GM21390 (cell line): ENCODE results near the gene LRRC2.
"Not testable (repeated sequence)": the region's sequence is repeated elsewhere in the genome, so short reads cannot be mapped to it uniquely, and the experiment has no call there.

Experiments used
- ATAC-seq: cut with Tn5 transposase; IDR thresholded peaks from one replicate; pipeline ENCODE4 v1.9.1; 2021; ENCODE audit not compliant: unreplicated experiment

LRRC2 gene, protein sequence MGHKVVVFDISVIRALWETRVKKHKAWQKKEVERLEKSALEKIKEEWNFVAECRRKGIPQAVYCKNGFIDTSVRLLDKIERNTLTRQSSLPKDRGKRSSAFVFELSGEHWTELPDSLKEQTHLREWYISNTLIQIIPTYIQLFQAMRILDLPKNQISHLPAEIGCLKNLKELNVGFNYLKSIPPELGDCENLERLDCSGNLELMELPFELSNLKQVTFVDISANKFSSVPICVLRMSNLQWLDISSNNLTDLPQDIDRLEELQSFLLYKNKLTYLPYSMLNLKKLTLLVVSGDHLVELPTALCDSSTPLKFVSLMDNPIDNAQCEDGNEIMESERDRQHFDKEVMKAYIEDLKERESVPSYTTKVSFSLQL

DNA sequence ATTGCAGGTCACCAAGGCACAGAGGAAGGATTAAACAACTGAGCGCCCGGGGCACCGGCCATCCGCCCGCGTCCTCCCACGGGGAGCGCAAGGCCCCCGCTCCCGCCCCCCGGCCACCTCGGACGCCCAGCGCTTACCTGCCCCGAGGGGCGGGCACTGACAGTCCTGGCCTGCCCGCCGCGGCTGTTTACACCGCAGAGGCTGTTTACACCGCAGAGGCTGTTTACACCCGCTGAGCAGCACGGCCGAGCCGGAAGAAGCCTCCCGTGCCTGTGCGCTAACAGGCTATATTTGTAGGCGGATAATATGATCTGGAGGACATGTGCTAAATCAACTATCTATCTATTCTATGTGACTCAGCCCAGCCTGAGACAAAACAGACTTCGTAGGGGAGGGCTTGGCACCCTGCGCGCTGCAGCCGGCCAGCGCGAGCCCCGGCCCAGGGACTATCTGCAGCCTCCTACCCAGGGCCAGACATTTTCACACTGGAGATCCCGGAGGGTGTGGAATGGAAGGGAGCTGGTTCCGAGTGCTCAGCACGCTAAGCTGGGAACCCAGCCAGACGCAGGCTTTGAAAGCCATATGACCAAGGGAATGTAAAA is at the start of gene LRRC2:
TSS of gene LRRC2 (minus strand) at position 263 of the 602 bp plus-strand sequence. CDS start 14,711 bp downstream, outside the sequence.
- ATAC-seq, result no peak

GRCh38 chr3:46615050-46615775 is 49.1 kb upstream of the LRRC2 start:
- no peak for ATAC-seq

GRCh38 chr3:46614431-46614830 is 48.3 kb upstream of the LRRC2 start:
- ATAC-seq, result no peak

DNA sequence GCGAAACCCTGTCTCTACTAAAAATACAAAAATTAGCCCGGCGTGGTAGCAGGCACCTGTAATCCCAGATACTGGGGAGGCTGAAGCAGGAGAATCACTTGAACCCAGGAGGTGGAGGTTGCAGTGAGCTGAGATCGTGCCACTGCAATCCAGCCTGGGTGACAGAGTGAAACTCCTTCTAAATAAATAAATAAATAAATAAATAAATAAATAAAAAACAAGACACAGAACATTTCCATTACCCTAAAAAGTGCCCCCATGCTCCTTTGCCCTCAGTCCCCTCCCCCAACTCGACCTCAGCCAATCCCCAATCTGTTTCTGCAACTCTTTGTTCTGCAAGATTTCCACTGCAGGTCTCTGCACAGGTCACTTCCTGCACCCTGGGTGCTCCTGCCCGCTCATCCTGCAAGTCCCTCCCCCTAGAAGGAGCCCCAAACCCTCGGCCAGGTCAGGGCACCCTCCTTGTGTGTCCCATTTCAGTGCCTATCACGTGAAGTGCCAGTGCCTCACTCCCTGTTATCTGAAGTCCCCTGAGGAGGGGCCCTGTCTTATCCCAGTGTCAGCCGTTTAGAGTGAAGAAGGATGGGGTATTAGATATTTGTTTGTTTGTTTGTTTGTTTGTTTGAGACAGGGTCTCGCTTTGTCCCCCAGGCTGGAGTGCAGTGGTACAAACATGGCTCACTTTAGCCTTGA is 47.4 kb upstream of the LRRC2 start:
- ATAC-seq, result no peak

- no peak for ATAC-seq
These were observed 46.2 kb upstream of the LRRC2 start, which contains the start of gene FAM240A for GRCh38 chr3:46612324-46612723. FAM240A (plus strand) TSS chr3:46612525; CDS start chr3:46612684, 159 bp downstream.

DNA sequence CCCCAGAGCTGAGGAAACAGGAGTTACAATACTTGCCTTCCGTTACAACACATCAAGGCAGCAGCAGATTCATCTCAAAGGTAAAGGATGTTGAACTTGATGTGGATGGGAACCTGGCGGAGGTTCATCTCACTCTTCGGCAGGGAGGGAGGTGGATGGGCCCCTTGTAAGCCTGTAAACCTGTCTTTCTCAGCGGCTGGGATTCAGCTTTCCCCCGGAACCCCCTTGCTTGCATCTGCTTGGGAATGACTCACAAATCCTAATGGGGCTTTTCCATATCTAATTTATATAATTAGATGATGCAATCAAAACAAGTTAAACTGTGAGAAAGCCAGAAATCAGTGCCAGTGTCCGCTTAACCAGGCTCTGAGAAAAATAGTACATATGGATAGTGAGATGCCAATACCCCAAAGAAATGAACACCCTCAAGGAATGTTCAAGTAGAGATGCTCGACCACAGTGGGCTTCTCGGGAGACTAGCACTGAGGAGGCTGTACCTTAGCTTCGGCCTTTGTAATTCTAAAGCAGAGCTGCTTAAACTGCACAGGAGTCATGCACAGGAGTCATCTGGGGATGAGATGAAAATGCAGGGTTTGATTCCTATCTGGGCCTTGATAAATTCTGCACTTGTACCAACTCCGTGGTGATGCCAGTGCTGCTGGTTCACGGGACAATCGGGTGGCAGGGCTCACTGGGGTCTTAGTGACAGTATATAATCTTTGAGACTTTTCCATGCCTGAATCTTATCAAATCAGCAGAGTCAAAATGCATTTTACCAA is 44.0 kb upstream of the LRRC2 start:
- no peak for ATAC-seq

GRCh38 chr3:46609212-46609721 is 43.2 kb upstream of the LRRC2 start:
- no peak for ATAC-seq

- ATAC-seq, result no peak
These were observed 41.5 kb upstream of the LRRC2 start for GRCh38 chr3:46607603-46608028.

GRCh38 chr3:46604127-46604526 is 38.0 kb upstream of the LRRC2 start:
- no peak for ATAC-seq

- no peak for ATAC-seq
These were observed 37.4 kb upstream of the LRRC2 start for GRCh38 chr3:46603446-46604046.

DNA sequence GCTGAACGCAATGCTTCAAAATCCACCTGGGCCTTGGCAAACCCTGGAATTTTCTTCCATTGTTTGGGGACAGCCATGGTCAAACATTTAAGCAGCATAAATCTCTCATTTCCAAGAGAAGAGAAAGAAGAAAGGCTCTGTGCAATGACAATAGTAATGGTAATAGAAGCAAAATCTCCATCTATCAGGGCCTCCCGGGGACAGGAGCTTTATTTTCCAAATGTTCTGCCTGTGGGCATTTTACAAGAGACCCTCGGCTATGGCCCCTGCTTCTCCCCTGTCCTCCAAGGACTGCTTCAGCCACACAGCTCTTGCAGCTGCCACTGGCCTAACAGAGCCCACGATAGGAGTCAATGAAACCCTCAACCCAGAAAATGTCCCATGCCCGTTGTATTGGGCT is 33.5 kb upstream of the LRRC2 start:
- no peak for ATAC-seq

GRCh38 chr3:46595819-46596314 is 29.8 kb upstream of the LRRC2 start:
- ATAC-seq, result no peak

GRCh38 chr3:46594723-46595122 is 28.6 kb upstream of the LRRC2 start:
- ATAC-seq, result no peak

DNA sequence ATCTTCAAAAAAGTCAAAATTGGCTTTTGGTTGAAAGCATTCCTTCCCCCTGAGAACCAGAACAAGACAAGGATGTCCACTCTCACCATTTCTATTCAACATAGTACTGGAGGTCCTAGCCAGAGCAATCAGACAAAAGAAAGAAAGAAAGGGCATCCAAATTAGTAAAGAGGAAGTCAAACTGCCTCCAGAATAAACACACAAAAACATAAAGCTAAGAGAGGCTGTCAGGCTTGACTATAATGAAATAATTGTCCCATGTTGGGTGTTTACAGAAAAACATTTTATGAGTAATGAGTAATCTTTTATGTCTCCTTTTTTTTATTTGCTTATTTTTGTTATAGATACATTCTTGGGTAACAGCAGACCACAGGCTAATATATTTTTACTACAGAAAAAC is 27.9 kb upstream of the LRRC2 start:
- ATAC-seq, result no peak

- no peak for ATAC-seq
These were observed 27.3 kb upstream of the LRRC2 start for GRCh38 chr3:46593274-46593862.

DNA sequence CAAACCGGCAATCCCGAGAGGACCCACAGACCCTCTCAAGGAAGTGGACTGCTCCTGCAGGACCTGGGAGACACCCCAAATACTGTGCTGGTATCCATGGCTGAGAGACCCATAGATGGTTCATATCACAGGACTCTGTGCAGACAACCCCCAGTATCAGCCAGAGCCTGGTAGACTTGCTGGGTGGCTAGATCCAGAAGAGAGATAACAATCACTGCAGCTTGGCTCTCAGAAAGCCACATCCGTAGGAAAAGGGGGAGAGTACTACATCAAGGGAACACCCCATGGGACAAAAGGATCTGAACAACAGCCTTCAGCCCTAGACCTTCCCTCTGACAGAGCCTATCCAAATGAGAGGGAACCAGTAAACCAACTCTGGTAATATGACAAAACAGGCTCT is 21.2 kb upstream of the LRRC2 start:
- not testable (repeated sequence) for ATAC-seq

- no peak for ATAC-seq
These were observed 20.7 kb upstream of the LRRC2 start for GRCh38 chr3:46586738-46587246.

GRCh38 chr3:46585799-46586693 is 19.9 kb upstream of the LRRC2 start:
- ATAC-seq, result no peak
